BE2C (cell line): Measurements from ENCODE around the gene FARS2.

Experiments
- DNase-seq: peaks from one replicate; pipeline ENCODE4 v3.0.0-alpha.2; 2020
- H3K27me3 ChIP-seq: fragments of 250-450 bp; sonication (Bioruptor Pico); 2 replicates; pipeline ENCODE4 v1.5.1; 2020; ENCODE audit warnings: mild to moderate bottlenecking
- H3K36me3 ChIP-seq: fragments of 250-450 bp; sonication (Bioruptor Pico); 2 replicates; pipeline ENCODE4 v1.5.1; 2020; ENCODE audit warnings: mild to moderate bottlenecking
- H3K4me1 ChIP-seq: fragments of 250-450 bp; sonication (Bioruptor Pico); 2 replicates; pipeline ENCODE4 v1.5.1; 2020
- H3K4me3 ChIP-seq: 2 replicates; pipeline ENCODE4 v1.5.1; 2011; ENCODE audit warnings: low read depth, low read length
- H3K9me3 ChIP-seq: fragments of 250-450 bp; sonication (Bioruptor Pico); 2 replicates; pipeline ENCODE4 v1.5.1; 2020
- TF ChIP-seq, protein P1 (sequence below): IDR thresholded peaks from 2 replicates; pipeline ENCODE4 v1.5.1; 2012; ENCODE audit warnings: mild to moderate bottlenecking, low read depth, low read length

FARS2 gene

GRCh38 chr6:5639193-5639592 is 377.9 kb downstream of the FARS2 start:
- TF ChIP-seq, protein P1, sequence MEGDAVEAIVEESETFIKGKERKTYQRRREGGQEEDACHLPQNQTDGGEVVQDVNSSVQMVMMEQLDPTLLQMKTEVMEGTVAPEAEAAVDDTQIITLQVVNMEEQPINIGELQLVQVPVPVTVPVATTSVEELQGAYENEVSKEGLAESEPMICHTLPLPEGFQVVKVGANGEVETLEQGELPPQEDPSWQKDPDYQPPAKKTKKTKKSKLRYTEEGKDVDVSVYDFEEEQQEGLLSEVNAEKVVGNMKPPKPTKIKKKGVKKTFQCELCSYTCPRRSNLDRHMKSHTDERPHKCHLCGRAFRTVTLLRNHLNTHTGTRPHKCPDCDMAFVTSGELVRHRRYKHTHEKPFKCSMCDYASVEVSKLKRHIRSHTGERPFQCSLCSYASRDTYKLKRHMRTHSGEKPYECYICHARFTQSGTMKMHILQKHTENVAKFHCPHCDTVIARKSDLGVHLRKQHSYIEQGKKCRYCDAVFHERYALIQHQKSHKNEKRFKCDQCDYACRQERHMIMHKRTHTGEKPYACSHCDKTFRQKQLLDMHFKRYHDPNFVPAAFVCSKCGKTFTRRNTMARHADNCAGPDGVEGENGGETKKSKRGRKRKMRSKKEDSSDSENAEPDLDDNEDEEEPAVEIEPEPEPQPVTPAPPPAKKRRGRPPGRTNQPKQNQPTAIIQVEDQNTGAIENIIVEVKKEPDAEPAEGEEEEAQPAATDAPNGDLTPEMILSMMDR = no peak
- Histone ChIP-seq H3K9me3 (no peaks in the 10 kb centered on the region), H3K27me3 (no peaks in the 10 kb centered on the region), H3K4me3 (no peak overlapping the region), H3K4me1 (peaks cover 4% of the 10 kb centered on the region), H3K36me3 (no peaks in the 10 kb centered on the region)
- DNase-seq = no peak

- Histone ChIP-seq H3K4me3 (no peak overlapping the region), H3K27me3 (no peaks in the 10 kb centered on the region), H3K36me3 (no peaks in the 10 kb centered on the region), H3K4me1 (peaks cover 12% of the 10 kb centered on the region), H3K9me3 (no peaks in the 10 kb centered on the region)
- TF ChIP-seq, protein P1 = no peak
- no peak for DNase-seq
These were observed 379.3 kb downstream of the FARS2 start for GRCh38 chr6:5640614-5641013.

GRCh38 chr6:5644523-5645185 is 383.3 kb downstream of the FARS2 start:
- peaks cover 16% of the 10 kb centered on the region for H3K4me1 ChIP-seq
- no peaks in the 10 kb centered on the region for H3K9me3 ChIP-seq
- DNase-seq = no peak
- H3K36me3 ChIP-seq = no peaks in the 10 kb centered on the region
- no peak overlapping the region for H3K4me3 ChIP-seq
- TF ChIP-seq, protein P1 = no peak
- no peaks in the 10 kb centered on the region for H3K27me3 ChIP-seq

DNA sequence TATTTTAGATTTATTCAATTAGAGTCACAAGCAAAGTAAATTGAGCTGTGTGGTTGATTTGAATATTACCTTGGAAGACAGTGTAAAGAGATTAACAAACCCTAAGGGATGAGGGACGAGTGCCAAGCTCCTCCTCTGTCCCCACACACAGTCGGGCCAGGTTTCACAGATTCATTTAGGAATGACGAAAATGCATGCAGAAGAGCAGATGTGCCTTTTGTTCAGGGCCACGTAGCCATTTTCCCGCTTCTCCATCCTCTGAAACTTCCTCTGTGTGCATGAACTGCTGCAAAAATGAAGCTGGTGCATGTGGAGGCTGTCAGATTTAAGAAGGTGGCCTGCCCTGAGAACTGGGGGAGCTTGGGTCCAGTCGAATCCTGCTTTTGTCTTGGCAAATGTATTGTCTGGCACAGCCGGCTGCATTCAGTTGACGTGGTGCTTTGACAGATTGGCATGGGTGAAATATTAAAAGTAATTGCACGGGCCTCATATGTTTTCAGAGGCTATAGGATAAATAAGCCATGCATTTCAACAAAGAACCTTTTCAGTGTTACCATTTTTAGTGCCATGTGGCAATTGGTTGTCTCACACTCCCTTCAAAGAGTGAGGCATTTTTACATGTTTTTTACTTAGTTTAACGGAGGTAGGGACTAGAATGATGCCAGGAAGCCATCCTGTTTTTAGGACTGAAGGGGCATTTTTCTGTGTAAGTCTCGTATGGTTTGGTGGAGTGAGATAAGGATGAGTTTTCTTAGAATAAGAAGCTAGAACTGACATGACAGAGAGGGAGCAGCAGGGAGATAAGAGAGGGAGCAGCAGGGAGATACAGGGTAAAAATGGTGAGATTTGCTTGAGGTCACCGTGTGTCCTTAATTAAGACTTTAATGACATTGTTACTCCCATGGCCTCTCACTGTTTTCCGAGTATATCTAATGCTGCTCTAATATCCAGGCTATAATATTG is 384.3 kb downstream of the FARS2 start:
- Histone ChIP-seq H3K27me3 (no peaks in the 10 kb centered on the region), H3K9me3 (no peaks in the 10 kb centered on the region), H3K4me3 (no peak overlapping the region), H3K4me1 (peaks cover 16% of the 10 kb centered on the region), H3K36me3 (no peaks in the 10 kb centered on the region)
- TF ChIP-seq, protein P1 = no peak
- peak; percentile 26 for DNase-seq

DNA sequence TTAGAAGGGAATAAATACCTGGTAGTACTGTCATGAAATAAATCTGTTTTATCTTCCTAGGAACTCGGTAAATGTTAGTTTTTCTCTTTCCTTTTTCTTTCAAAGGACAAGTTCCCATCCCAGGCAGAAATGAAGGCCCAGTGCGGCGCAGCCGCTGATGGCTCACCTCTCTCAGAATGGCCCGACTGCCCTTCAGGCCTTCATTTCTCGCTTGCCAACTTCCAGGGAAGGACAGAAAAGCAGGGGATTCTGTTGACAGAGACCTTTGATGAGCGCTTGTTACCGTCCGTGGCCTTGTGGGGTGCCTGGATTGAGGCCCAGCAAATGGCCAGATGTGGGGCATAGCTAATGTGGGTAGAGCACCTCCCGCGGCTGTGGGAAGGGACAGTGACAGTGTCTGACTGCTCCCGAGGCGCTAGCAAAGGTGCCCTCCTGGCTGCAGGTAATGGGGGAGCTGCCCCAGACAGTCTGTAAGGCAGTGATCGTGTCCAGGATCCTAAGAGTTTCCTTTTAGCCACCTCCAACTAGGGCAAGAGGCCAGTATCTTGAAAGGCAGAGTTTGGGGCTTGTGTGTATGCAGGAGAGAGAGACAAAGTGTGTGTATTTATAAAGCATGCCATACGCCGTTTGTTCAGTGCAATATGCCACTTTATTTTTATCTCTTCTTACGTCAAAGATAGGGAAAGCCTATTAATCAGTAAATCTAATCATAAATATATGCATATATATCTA is 391.3 kb downstream of the FARS2 start:
- no peak for DNase-seq
- Histone ChIP-seq H3K27me3 (no peaks in the 10 kb centered on the region), H3K4me3 (no peak overlapping the region), H3K9me3 (no peaks in the 10 kb centered on the region), H3K4me1 (no peaks in the 10 kb centered on the region), H3K36me3 (no peaks in the 10 kb centered on the region)
- TF ChIP-seq, protein P1 = no peak
